VCaP (cell line): ENCODE results near the gene GPR12.
"Not testable (repeated sequence)": the region's sequence is repeated elsewhere in the genome, so short reads cannot be mapped to it uniquely, and the experiment has no call there.

ENCODE experiments used
- H3K27ac ChIP-seq: fragments of 450-650 bp; 2 replicates; pipeline ENCODE4 v1.5.1; 2017
- CTCF ChIP-seq: fragments of 450-650 bp; conservative IDR thresholded peaks from 2 replicates; pipeline ENCODE4 v1.5.1; 2017; ENCODE audit warnings: mild to moderate bottlenecking, moderate library complexity

GPR12 gene

GRCh38 chr13:26743971-26744370 lies 16.6 kb downstream of the GPR12 start:
- no peak overlapping the region for H3K27ac ChIP-seq
- TF ChIP-seq CTCF: no peak

DNA sequence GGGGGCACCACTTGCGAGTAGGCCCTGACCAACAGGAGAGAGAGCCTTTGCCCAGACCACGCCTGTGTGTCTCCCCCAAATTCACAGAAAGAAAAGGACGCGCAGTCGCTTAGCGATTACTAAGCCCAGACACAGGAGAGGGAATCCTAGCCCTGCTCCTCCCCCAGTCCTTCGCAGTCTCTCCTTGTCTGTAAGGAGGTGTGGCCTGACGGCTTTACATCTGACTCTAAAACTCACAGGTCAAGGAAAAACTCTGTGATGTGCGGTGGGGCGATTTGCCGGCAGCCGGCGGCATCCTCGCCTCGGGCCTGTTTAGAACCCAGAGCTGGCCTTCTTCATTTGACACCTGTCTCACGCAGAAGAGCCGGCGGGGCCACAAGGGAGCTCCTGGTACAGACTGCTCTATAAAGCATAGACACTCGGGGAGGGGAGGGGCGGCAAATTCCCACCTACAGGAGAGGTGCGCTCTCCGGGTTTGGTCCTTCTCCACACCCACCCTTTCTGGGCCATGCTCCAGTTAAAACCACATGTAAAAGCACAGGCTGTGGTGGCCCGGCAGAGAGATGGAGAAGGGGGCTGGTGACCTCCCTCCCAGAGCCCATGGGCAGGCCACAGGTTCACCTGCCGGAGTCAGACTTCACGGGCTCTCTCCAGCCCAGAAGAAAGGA lies 17.8 kb downstream of the GPR12 start:
- no peak overlapping the region for H3K27ac ChIP-seq
- no peak for TF ChIP-seq CTCF

GRCh38 chr13:26735677-26736076 lies 24.9 kb downstream of the GPR12 start:
- no peak overlapping the region for H3K27ac ChIP-seq
- no peak for TF ChIP-seq CTCF

DNA sequence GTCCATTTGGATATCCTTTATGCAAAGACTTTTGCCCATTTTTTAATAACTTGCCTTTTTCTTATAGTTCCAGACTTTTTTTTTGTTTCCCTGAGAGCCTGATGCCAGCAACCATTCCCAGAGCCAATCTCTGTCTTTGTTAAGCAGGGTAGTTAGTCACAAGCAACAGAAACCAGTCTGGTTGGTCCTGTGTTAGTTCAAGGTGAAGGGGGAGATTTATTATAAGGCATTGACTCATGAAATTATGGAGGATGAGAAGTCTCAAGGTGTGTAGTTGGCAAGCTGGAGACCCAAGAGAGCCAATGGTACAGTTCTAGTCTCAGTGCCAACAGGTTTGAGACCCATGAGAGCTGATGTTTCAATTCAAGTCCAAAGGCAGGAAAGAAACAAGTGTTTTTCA lies 33.0 kb downstream of the GPR12 start:
- no peak overlapping the region for H3K27ac ChIP-seq
- TF ChIP-seq CTCF: no peak

GRCh38 chr13:26727122-26727521 lies 33.5 kb downstream of the GPR12 start:
- TF ChIP-seq CTCF: no peak
- no peak overlapping the region for H3K27ac ChIP-seq

DNA sequence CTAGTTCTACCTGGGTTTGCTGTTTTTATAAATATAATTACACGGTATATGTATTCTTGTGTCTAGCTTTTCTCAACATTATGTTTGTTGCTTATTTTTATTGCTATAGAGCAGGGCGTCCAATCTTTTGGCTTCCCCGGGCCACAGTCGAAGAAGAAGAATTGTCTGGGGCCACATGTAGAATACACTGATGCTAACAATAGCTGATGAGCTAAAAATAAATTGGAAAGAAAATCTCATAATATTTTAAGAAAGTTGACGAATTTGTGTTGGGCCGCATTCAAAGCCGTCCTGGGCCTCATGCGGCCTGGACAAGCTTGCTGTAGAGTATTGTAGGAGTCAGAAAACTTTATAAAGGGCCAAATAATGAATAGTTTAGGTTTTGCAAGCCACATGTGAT lies 33.9 kb downstream of the GPR12 start:
- H3K27ac ChIP-seq: no peak overlapping the region

GRCh38 chr13:26723620-26724019 lies 37.0 kb downstream of the GPR12 start:
- not testable (repeated sequence) for H3K27ac ChIP-seq

More for the DNA sequence above, 33.9 kb downstream of the GPR12 start:
- no peak for TF ChIP-seq CTCF

- H3K27ac ChIP-seq: no peak overlapping the region
- no peak for TF ChIP-seq CTCF
These were observed 38.3 kb downstream of the GPR12 start for GRCh38 chr13:26722321-26722720.
